GM08714 (cell line): ENCODE measurements around the gene DOK7.

Source experiments
- H3K4me3 ChIP-seq: fragments of 200-500 bp; sonication (Bioruptor generic); 2 replicates; pipeline ENCODE4 v1.5.1; 2014; ENCODE audit warnings: mild to moderate bottlenecking, low read length, inconsistent platforms
- ZNF274 ChIP-seq: IDR thresholded peaks from 2 replicates; pipeline ENCODE4 v1.6.1; 2012; ENCODE audit warnings: mild to moderate bottlenecking, low read depth, low read length

Gene DOK7

DNA sequence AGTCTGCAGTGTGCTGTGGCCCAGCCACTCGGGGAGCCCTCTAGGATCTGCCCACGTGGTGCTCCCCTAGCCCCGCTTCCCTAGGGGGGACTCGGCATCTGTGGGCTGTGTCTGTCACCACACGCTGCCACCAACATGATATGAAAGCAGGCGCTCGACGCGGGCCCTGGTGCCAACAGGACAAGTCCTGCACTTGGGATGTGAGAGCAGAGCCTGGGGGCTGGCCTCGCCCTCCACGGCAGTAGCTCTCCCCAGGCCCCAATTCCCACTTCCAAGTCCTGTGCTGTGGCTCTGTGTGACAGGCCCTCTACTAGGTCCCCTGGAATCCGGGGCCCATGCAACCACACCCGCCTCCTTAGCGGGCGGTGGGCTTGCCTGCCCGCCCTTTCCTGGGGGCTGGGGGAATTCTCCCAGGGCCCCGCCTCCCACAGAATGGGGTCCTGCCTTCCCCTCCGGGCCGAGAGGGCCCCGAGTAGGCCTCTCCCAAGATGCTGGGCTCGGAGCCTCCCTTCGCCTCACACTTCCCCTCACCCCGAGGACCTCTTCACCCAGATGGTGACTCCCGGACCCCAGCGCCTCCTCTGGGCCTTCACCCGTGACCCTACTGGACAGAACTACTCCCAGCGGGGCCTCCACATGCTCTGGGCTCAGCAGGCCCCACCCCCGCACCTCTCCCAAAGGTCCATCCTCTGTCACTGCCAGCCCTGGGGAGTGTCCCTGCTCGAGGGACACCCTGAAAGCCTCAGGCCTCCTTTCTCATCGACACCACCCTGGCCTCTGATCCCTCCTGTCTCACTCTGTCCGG lies 57.9 kb downstream of the DOK7 start:
- TF ChIP-seq ZNF274 = no peak
- no peak overlapping the region for H3K4me3 ChIP-seq

- no peak for TF ChIP-seq ZNF274
- H3K4me3 ChIP-seq = no peak overlapping the region
Measured at GRCh38 chr4:3521621-3522325, 58.7 kb downstream of the DOK7 start.

- no peak for TF ChIP-seq ZNF274
- H3K4me3 ChIP-seq = no peak overlapping the region
Measured at GRCh38 chr4:3522326-3522640, 59.2 kb downstream of the DOK7 start.

GRCh38 chr4:3522651-3523050 lies 59.5 kb downstream of the DOK7 start:
- H3K4me3 ChIP-seq = no peak overlapping the region
- TF ChIP-seq ZNF274 = no peak

GRCh38 chr4:3523146-3523627 lies 60.1 kb downstream of the DOK7 start:
- H3K4me3 ChIP-seq = no peak overlapping the region
- TF ChIP-seq ZNF274 = no peak

GRCh38 chr4:3523628-3524221 lies 60.6 kb downstream of the DOK7 start:
- TF ChIP-seq ZNF274 = no peak
- no peak overlapping the region for H3K4me3 ChIP-seq

- H3K4me3 ChIP-seq = no peak overlapping the region
- TF ChIP-seq ZNF274 = no peak
Measured at GRCh38 chr4:3524349-3524748, 61.2 kb downstream of the DOK7 start.

GRCh38 chr4:3524920-3525319 lies 61.8 kb downstream of the DOK7 start:
- no peak for TF ChIP-seq ZNF274
- H3K4me3 ChIP-seq = no peak overlapping the region

GRCh38 chr4:3525532-3526430 lies 62.7 kb downstream of the DOK7 start:
- H3K4me3 ChIP-seq = no peak overlapping the region
- TF ChIP-seq ZNF274 = no peak

DNA sequence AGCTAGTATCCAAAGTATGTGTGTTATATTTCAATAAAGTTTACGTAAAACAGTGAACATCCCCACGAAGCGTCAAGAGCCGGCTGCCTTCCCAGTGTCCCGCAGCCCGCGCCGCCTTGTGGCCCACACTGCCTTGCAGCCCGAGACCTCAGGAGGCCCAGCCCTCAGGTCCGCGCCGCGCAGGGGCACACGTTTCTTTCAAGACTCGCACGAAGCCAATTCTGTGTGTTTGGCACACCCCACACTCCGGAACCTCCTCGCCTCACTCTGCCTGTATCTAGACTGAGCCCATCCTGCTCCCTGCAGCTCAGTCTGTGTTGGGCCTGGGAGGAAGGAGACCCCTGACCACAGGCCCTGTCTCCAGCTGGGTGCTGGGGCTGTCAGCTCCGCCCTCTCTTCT lies 63.4 kb downstream of the DOK7 start:
- no peak overlapping the region for H3K4me3 ChIP-seq
- no peak for TF ChIP-seq ZNF274

DNA sequence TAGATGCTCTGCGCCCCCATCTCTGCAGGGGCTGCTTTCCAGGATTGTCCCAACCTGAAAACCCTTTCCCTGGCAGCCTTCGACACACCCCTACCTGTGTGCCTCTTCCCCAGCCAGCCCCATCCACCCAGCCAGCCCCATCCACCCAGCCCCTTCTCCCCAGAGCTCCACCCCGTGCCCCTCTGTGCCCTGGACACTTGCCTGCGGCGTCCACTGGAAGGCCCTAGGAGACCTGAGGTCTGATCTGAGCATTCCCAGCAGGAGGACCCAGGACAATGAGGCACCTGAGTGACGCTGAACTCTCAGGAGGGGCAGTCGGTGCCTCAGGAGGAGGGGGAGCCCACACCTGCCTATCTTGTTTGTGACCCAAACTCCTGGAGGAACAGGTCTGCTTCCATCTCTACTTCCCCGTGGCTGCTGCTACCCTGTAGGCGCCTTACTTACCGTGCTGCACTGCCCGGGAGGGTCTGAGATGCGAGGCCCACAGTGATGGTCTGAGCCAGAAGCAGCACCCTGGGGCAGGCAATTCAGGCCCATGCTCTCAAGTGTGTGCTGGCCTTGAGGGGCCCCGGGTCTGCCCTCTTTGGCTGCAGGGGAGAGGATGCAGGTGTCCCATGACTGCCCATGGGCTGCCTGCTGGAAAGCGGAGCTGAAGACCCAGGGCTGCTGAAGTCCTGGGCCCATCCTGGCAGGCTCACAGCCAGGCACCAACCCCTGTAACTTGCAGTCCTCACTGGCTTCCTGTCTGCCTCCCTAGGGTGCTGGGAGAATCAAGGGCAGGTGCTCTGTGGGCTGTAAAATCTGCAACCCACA lies 64.2 kb downstream of the DOK7 start:
- no peak overlapping the region for H3K4me3 ChIP-seq

GRCh38 chr4:3527914-3528876 lies 65.1 kb downstream of the DOK7 start:
- TF ChIP-seq ZNF274 = no peak
- no peak overlapping the region for H3K4me3 ChIP-seq

More for the DNA sequence above, 64.2 kb downstream of the DOK7 start:
- no peak for TF ChIP-seq ZNF274
